AG09319 (cell line): ENCODE measurements around the gene JAM3.

Source experiments
- DNase-seq: peaks from one replicate; pipeline ENCODE4 v3.0.0-alpha.2; 2010; ENCODE audit warnings: low read depth; ENCODE audit errors: extremely low read depth
- CTCF ChIP-seq: IDR thresholded peaks from 2 replicates; pipeline ENCODE4 v1.5.1; 2011; ENCODE audit warnings: low read depth, mild to moderate bottlenecking, inconsistent platforms, low read length, moderate library complexity

Gene JAM3

DNA sequence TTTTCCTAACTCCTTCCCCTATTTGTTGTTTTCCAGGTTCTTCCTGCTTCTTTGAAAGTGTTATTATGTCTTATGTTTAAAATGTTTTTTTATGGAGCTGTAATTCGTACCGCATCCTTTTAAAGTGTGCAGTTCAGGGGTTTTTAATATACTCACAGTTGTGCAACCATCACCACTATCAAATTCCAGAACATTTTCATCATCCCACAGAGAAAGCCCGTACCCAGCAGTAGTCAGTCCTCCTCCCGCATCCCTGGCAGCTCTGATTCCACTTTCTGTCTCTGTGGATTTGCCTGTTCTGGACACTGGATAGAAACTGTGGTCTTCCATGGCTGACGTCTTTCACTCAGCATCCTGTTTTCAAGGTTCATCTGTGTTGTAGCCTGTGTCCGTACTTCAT, 73.7 kb downstream of the JAM3 start:
- no peak for TF ChIP-seq CTCF
- no peak for DNase-seq

- no peak for TF ChIP-seq CTCF
- no peak for DNase-seq
These were observed 74.9 kb downstream of the JAM3 start for GRCh38 chr11:134143801-134144200.

DNA sequence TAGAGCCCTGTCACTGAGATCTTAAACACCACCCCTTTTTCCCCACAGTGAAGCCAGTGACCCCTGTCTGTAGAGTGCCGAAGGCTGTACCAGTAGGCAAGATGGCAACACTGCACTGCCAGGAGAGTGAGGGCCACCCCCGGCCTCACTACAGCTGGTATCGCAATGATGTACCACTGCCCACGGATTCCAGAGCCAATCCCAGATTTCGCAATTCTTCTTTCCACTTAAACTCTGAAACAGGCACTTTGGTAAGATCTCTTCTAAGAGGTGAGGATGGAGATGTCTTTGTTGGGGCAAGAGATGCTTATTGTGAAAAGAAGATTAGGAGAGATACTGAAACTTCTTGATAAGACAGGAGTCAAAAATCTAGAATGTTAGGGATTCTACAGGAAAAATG, 75.9 kb downstream of the JAM3 start:
- no peak for TF ChIP-seq CTCF
- no peak for DNase-seq

DNA sequence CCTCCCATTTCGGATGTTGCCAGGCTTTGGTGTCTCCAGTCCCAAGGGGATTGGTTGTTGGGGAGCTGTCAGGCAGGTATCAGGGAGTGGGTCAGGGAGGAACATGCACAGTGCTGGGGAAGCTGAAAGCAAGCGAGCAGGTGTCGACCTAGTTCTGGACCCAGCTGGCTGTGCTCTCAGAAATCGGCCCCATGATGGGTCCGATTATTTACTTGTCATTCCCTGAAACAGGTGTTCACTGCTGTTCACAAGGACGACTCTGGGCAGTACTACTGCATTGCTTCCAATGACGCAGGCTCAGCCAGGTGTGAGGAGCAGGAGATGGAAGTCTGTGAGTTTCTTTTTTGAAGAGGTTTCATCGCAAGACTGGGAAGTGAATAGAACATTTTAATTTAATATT, 76.8 kb downstream of the JAM3 start:
- TF ChIP-seq CTCF: no peak
- no peak for DNase-seq

- no peak for TF ChIP-seq CTCF
- DNase-seq: no peak
These were observed 77.7 kb downstream of the JAM3 start for GRCh38 chr11:134146598-134146997.

DNA sequence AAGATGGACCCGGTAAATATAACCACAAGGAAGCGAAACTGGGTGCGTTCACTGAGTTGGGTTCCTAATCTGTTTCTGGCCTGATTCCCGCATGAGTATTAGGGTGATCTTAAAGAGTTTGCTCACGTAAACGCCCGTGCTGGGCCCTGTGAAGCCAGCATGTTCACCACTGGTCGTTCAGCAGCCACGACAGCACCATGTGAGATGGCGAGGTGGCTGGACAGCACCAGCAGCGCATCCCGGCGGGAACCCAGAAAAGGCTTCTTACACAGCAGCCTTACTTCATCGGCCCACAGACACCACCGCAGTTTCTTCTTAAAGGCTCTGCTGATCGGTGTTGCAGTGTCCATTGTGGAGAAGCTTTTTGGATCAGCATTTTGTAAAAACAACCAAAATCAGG, 80.5 kb downstream of the JAM3 start:
- no peak for TF ChIP-seq CTCF
- no peak for DNase-seq

- DNase-seq: no peak
- TF ChIP-seq CTCF: no peak
These were observed 81.5 kb downstream of the JAM3 start for GRCh38 chr11:134150195-134150903.
